Mucosa of descending colon (tissue), 3 donors: ENCODE results near the gene RHBDD1. TPM values are rescaled to one million over a fixed set of nuclear protein-coding genes. Genes with fewer than 3 reads are reported as not detected.

Experiments used
- ATAC-seq: fragments of 200-7000 bp; cut with Tn5 transposase; one replicate; pipeline ENCODE4 v1.9.1; 2020; ENCODE audit warnings: mild to moderate bottlenecking, moderate library complexity
- DNase-seq, 3 donors: peaks; one replicate each; pipeline ENCODE4 v3.0.0-alpha.2; 2020
- H3K36me3 ChIP-seq: fragments of 200-600 bp; one replicate; pipeline ENCODE4 v1.8.0; 2021; ENCODE audit warnings: low read depth, mild to moderate bottlenecking
- H3K4me1 ChIP-seq: fragments of 200-600 bp; one replicate; pipeline ENCODE4 v1.8.0; 2021; ENCODE audit warnings: low read depth, mild to moderate bottlenecking
- H3K4me3 ChIP-seq: fragments of 200-600 bp; one replicate; pipeline ENCODE4 v1.8.0; 2021; ENCODE audit warnings: mild to moderate bottlenecking
- H3K9me3 ChIP-seq: fragments of 200-600 bp; one replicate; pipeline ENCODE4 v1.8.0; 2021; ENCODE audit warnings: mild to moderate bottlenecking
- intact Hi-C, 2 donors: fragments of 100-400 bp; cut with DNase I in 1 of 2; cut with micrococcal nuclease in 1 of 2; formaldehyde crosslinking; loops; one replicate each; pipeline versions ENCODE4 v1.11.0 to v1.11.1; 2022; cut with DNase I, micrococcal nuclease
- total RNA-seq, 3 donors: library from RNA; stranded (reverse); fragmentation: NEBNext Ultra II Directional in 2 of 3; extraction: Animal tissue kit (Norgen Biotek cat#: 25700) in 2 of 3; gene quantifications; one replicate each; pipeline versions ENCODE4 v1.2.1 to v1.2.4, GENCODE V29; 2021 to 2023
- TF ChIP-seq, protein P1 (sequence below): fragments of 200-600 bp; IDR thresholded peaks from one replicate; pipeline ENCODE4 v1.8.0; 2022; ENCODE audit warnings: antibody characterized with exemption, mild to moderate bottlenecking
- donor health status: DM: no; HTN: no; CAD: no; lungs with moderate emphysema.
- donor health status: DM: no; HTN: no; CAD: no.
- donor health status: DM: no; HTN: yes; CAD: no.

RHBDD1 gene
- total RNA-seq, 3 donors from 2014 or later = 28.7 to 41.6 (median 30.5) TPM

DNA sequence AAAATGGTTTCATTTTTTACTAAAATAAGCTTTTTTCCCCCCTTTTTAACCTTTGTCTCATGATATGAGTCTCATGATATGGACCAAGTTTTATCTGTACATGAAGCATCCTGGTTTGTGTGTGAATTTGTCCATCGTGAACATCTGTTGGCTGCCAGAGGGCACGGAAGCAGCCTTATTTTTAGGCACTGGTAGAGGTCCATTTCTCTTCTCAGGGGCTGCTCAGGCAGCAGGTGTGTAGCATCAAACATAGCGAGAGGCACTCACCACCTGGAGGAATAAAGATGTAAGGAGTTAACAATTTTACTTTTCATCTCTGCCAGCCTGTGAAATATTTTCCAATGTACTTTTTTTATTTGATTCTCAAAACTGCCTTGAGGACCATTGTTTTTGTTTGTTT is 134.5 kb downstream of the RHBDD1 start:
- TF ChIP-seq, protein P1, sequence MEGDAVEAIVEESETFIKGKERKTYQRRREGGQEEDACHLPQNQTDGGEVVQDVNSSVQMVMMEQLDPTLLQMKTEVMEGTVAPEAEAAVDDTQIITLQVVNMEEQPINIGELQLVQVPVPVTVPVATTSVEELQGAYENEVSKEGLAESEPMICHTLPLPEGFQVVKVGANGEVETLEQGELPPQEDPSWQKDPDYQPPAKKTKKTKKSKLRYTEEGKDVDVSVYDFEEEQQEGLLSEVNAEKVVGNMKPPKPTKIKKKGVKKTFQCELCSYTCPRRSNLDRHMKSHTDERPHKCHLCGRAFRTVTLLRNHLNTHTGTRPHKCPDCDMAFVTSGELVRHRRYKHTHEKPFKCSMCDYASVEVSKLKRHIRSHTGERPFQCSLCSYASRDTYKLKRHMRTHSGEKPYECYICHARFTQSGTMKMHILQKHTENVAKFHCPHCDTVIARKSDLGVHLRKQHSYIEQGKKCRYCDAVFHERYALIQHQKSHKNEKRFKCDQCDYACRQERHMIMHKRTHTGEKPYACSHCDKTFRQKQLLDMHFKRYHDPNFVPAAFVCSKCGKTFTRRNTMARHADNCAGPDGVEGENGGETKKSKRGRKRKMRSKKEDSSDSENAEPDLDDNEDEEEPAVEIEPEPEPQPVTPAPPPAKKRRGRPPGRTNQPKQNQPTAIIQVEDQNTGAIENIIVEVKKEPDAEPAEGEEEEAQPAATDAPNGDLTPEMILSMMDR = no peak
- Histone ChIP-seq H3K4me3 (no peak overlapping the region), H3K4me1 (no peaks in the 10 kb centered on the region), H3K36me3 (no peaks in the 10 kb centered on the region), H3K9me3 (no peaks in the 10 kb centered on the region)
- peak; percentile 29 for ATAC-seq
- intact Hi-C loops = no loop called here
- no peak for DNase-seq

DNA sequence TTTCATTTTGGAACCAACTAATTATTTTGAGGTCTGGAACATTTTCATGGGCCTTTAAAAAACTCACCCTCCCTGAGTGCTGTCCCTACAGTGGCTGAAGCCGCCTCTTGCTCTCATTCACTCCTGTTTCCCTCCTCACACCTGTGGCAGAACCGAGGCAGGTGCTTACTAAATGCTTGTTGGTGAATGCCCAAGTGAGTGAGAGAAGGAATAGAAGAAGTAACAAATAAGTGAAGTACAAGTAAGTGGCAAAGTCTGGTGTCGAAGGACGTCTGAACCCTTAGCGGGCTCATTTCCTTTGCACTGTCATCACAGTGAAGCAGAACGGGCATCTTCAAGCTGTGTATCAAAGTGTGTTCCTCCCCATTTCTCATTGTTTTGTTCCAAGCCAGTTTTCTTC is 135.2 kb downstream of the RHBDD1 start:
- TF ChIP-seq, protein P1 = no peak
- Histone ChIP-seq H3K4me1 (no peaks in the 10 kb centered on the region), H3K4me3 (no peak overlapping the region), H3K9me3 (no peaks in the 10 kb centered on the region), H3K36me3 (no peaks in the 10 kb centered on the region)
- DNase-seq (no peak), ATAC-seq (peak; percentile 21)
- intact Hi-C loops = no loop called here

DNA sequence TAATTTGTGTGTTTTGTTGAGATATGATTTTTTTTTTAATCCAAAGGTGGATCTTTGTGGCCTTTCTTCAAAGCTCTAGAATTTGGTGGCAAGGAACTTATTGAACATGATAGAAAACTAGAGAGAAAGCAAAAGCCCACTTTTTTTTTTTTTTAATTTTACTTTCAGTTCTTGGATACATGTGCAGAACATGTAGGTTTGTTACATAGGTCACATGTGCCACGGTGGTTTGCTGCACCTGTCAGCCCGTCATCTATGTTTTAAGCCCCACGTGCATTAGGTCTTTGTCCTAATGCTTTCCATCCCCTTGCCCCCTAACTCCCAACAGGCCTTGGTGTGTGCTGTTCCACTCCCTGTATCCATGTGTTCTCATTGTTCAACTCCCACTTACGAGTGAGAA is 135.9 kb downstream of the RHBDD1 start:
- TF ChIP-seq, protein P1 = no peak
- Histone ChIP-seq H3K36me3 (no peaks in the 10 kb centered on the region), H3K4me1 (no peaks in the 10 kb centered on the region), H3K9me3 (no peaks in the 10 kb centered on the region), H3K4me3 (no peak overlapping the region)
- intact Hi-C loops = no loop called here
- DNase-seq (no peak), ATAC-seq (no peak)

DNA sequence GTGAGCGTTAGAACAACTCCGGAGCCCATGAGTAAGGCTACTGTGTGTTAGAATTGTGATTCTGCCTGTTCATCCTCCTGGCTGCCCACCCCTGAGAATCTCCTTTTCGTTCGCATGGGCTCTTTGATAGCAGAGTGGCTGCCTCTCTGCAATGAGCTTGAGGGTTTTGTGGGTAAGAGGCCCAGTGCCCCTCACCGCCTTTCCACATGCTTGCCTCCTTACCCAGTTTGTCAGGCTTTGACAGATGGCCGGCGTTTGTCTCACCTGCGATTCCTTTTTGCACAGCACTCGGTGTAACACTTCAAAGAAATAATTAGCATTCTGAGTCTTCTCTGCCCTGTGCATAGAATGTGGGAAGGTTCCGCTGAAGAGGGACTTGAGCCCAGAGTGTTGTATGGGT is 138.0 kb downstream of the RHBDD1 start:
- DNase-seq (no peak), ATAC-seq (no peak)
- H3K4me3 ChIP-seq = no peak overlapping the region
- intact Hi-C loops = no loop called here
- no peaks in the 10 kb centered on the region for H3K36me3 ChIP-seq
- no peaks in the 10 kb centered on the region for H3K4me1 ChIP-seq
- TF ChIP-seq, protein P1 = no peak
- H3K9me3 ChIP-seq = no peaks in the 10 kb centered on the region

DNA sequence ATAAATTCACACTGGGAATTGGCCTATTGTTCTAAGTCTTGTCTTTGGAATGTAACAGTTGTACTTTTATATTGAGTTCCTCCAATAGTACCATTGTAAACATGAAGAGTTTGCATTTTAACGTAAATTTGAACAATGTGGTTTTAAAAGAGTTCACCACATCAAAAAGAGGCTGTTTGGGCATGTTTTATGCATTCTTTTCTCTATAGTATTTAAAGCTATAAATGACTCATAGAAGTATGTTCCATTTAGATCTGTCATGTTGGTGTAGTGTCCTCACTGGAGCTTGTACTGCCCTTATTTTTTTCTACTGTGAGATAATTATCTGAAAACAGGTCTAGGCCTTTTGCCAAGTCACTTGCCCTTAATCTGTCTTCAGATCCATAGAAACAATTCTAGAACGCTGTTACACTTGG is 141.9 kb downstream of the RHBDD1 start:
- ATAC-seq = no peak
- H3K4me1 ChIP-seq = no peaks in the 10 kb centered on the region
- no peaks in the 10 kb centered on the region for H3K36me3 ChIP-seq
- H3K4me3 ChIP-seq = no peak overlapping the region
- H3K9me3 ChIP-seq = no peaks in the 10 kb centered on the region
- TF ChIP-seq, protein P1 = no peak
- intact Hi-C loops = no loop called here
- no peak for DNase-seq

DNA sequence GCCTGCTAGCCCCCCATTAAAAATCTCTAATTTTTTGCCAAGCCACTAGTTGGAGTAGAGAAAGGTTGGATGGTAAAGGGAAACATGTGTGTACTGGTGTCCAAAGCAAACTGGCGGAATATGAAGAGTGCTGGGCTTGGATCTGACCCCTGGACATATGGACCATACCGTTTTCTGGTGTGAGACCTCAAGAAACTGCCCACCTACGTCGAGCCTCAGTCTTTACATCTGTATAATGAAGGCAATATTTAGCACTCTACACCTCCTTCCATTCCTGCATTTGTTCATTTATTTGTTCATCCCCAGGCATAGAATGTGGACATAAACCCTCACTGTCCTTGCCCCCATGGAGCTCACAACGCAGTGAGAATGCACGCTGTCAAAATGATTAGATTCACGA is 142.4 kb downstream of the RHBDD1 start:
- TF ChIP-seq, protein P1 = no peak
- no peaks in the 10 kb centered on the region for H3K4me1 ChIP-seq
- no peaks in the 10 kb centered on the region for H3K36me3 ChIP-seq
- ATAC-seq = no peak
- no peak overlapping the region for H3K4me3 ChIP-seq
- intact Hi-C loops = no loop called here
- H3K9me3 ChIP-seq = no peaks in the 10 kb centered on the region
- no peak for DNase-seq
